ENCODE results near the gene CGNL1. TPM values are rescaled to one million over a fixed set of nuclear protein-coding genes. Genes with fewer than 3 reads are reported as not detected.
A peak's percentile ranks its signal among the peaks of the same experiment; 100 is the strongest.

Gene CGNL1
- total and polyA plus RNA-seq, 10 of the 15 experiments (the other 5 are each of a cell fraction or from before 2014, with no cell fraction given) = under 0.01 to 0.27 (median 0.04) TPM; not detected in 3

GRCh38 chr15:57561041-57561711, 184.9 kb downstream of the CGNL1 start (continued):
- TF ChIP-seq SMAD1 (IDR thresholded peaks at IDR 0.05; ENCODE audit: low read depth, partially characterized antibody) (no peak), MLLT1 (IDR thresholded peaks at IDR 0.05) (no peak), USF2 (IDR thresholded peaks at IDR 0.05; ENCODE audit: borderline replicate concordance, low read depth, low read length) (no peak), IRF5 (IDR thresholded peaks at IDR 0.05; ENCODE audit: borderline replicate concordance) (no peak), RELB (IDR thresholded peaks at IDR 0.05; ENCODE audit: low read depth) (no peak), CREM (IDR thresholded peaks at IDR 0.05; ENCODE audit: low read depth) (no peak), SKIL (IDR thresholded peaks at IDR 0.05; ENCODE audit: low read depth, poor library complexity, severe bottlenecking) (no peak), SP1 (IDR thresholded peaks at IDR 0.05; ENCODE audit: low read depth, low read length) (no peak), ZNF687 (IDR thresholded peaks at IDR 0.05) (no peak), MEF2B (IDR thresholded peaks at IDR 0.05; ENCODE audit: partially characterized antibody, poor library complexity, severe bottlenecking) (no peak), DPF2 (IDR thresholded peaks at IDR 0.05) (0 out of 2 replicates have a peak, but pooled peaks have one; percentile 27), SPI1 (IDR thresholded peaks at IDR 0.05; ENCODE audit: borderline replicate concordance, insufficient read depth, low read depth, low read length) (0 out of 2 replicates have a peak, but pooled peaks have one; percentile 7), ATF7 (IDR thresholded peaks at IDR 0.05; ENCODE audit: low read depth) (peak; percentile 41), SIX5 (IDR thresholded peaks at IDR 0.05; ENCODE audit: low read depth, low read length, severe bottlenecking) (no peak), ZZZ3 (IDR thresholded peaks at IDR 0.05; ENCODE audit: control insufficient read depth, insufficient read length, low read depth) (no peak), CBX3 (IDR thresholded peaks at IDR 0.05; ENCODE audit: borderline replicate concordance, low read depth) (no peak), SMAD5 (IDR thresholded peaks at IDR 0.05; ENCODE audit: low read depth) (no peak), SMARCA5 (IDR thresholded peaks at IDR 0.05) (no peak)

Measured in GM12878 (cell line).